HG03342 (cell line): Measurements from ENCODE around the gene FFAR1.

Experiments used
- ATAC-seq: cut with Tn5 transposase; IDR thresholded peaks from one replicate; pipeline ENCODE4 v1.9.1; 2021; ENCODE audit warnings: mild to moderate bottlenecking, moderate library complexity; ENCODE audit not compliant: unreplicated experiment

The FFAR1 gene

DNA sequence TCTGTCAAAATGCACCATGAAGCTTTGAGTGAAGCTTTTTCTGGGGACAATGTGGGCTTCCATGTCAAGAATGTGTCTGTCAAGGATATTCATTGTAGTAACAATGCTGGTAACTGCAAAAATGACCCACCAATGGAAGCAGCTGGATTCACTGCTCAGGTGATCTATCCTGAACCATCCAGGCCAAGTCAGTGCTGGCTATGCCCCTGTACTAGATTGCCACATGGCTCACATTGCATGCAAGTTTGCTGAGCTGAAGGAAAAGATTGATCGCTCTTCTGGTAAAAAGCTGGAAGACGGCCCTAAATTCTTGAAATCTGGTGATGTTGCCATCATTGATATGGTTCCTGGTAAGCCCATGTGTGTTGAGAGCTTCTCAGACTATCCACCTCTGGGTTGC is 35.8 kb downstream of the FFAR1 start:
- ATAC-seq, result no peak

DNA sequence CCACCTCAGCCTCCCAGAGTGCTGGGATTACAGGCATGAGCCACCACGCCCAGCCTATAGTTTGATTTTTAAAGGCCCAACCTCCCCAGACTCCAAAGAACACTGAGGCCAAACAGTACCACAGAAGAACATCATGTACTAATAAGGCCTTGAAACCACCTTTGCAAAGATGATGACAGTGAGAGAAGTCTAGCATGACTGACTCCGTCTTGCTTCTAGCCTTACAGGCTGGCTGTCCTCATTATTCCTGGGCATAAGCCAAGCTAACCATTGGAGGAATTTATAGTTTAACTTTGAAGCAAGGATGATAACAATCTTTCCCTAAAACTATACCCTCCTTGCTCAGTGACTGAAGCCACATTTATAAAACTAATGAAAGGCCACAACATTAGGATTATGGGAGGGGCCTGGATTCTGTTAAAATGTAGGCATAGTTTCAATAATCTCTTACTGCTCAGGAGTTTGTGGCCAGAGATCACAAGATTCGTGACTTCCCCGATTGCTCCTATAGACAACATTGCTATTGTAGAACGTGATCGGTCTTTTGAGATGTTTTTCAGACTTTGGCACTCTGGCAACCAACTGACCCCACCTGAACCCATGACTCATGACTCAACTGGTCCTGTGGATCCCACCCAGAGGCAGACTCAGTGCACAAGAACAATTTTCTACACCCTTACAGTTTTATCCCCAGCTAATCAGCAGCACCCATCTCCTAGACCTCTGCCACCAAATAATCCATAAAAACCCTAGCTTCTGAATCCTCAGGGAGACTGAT is 40.8 kb downstream of the FFAR1 start:
- no peak for ATAC-seq

DNA sequence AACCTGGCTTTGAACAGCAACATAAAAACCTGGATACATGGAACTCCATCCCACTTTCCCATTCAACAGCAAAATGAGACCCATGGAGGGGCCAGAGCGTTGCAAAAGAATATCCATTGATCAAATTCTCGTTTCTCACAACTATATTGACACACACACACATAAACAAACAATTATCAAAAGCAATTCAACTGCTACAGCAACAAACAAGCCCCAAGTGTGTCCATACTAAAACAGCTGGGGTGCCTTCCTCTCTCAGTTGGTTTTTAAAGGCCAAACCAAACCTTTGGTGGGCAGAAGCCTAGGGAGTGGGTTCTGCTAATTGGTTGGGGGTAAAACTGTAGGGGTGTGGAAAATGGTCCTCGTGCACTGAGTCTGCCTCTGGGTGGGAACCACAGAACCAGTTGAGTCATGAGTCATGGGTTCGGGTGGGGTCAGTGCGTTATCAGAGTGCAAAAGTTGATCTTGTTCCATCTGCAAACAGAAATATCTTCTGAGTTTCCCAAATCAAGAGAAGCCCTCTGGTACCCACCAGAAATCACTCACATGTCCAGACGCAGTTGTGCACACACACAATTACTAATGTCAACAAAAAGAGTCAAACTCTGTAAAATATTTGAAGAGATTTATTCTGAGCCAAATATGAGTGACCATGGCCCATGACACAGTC is 41.6 kb downstream of the FFAR1 start:
- ATAC-seq, result no peak

DNA sequence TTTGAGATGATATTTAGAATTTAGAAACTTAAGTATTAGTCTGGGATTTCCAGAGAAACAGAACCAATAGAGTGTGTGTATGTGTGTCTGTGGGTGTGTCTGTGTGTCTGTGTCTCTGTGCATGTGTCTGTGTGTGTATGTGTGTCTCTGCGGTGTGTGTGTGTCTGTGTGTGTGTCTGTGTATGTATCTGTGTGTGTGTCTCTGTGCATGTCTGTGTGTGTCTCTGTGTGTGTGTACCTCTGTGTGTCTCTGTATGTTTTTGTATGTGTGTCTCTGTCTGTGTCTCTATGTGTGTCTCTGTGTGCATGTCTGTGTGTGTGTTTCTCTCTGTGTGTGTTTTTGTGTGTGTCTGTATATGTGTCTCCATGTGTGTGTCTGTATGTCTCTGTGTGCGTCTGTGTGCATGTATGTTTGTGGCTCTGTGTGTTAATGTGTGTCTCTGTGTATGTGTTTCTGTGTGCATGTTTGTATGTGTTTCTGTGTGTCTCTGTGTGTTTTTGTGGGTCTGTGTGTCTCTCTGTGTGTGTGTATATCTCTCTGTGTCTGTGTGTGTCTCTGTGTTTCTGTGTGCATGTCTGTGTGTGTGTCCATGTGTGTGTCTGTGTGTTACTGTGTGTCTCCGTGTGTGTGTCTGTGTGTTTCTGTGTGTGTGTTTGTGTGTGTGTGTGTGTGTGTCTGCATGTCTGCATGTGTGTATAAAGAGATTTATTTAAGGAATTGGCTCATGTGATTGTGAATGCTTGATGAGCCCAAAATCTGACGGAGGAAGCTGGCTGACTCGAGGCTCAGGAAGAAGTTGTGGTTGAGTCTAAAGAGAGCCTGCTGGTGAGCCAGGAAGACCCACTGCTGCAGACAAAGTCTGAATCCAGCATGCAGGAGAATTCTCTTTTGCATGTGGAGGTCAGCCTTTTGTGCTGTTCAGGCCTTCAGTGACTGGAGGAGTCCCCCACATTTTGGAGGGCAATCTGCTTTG is 45.3 kb downstream of the FFAR1 start:
- no peak for ATAC-seq

DNA sequence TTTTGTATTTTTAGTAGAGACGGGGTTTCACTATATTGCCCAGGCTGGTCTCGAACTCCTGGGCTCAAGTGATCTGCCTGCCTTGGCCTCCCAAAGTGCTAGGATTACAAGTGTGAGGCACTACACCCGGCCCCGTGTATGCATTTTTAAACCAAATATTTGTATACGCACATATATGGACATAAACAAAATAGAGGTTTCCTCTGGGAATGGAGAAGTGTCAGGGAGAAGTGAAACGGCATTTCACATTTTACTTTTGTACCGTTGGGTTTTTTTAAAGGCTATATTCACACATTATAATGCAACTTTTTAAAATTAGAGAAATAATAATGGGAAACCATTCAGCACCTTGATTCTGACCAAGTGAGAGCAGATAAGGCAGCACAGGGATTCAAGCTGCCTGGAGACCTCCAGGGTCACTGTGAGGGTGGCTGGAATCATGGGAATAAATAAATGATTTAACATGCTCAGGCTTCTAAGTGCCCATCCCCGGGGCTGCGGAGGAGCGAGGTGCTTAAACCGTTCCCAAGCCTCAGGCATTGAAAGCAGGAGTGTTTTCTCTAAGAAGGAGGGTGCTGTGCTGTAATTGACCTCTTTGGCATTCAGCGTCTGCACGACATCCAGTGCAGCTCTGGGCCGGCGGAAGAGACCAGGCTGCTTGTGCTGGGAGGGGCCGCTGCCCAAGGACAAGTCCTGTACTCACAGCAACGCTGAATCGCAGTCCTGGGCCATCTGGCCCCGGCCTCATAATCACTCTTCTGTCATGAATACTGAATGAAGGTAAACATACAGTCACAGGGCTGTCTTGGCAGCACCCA is 47.9 kb downstream of the FFAR1 start:
- no peak for ATAC-seq

DNA sequence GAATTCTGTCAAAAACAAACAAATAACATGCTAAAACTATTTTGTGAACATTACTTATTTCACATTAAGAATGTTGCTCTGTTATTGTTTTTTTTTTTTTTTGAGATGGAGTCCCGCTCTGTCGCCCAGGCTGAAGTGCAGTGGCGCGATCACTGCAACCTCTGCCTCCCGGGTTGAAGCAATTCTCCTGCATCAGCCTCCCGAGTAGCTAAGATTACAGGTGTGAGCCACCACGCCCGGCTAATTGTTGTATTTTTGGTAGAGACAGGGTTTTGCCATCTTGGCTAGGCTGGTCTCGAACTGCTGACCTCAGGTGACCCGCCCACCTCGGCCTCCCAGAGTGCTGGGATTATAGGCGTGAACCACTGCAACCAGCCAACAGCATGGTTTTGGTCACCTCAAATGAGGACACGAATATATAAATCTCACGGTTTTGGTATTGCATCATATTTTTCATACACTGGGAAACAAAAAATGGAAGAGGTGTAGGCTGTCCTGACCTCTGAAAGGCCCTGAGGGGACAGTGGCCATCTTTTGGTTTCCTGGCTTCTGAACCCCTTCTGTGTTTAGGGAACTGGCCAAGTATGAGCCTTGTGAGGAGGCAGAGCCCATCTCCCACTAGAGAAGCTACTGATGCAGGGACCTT is 48.7 kb downstream of the FFAR1 start:
- ATAC-seq, result no peak

DNA sequence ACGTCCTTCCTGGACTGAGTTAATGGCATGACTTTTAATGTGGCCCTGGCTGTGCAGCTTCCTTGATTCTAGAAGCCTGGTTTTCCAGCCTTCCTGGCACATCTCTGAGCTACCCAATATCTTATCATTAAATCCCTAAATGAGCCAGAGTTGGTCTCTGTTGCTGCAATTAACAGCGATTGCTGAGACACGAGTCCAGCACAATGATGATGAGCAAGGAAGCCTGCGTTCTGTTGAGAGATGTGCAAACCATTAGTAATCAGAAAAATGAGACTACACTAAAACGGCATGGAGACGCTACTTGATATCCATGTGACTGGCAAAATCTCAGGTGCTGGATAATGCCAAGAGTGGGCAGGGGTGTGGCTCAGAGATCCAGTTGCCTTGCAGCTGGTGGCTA is 49.4 kb downstream of the FFAR1 start:
- no peak for ATAC-seq
